Activated CD8-positive, alpha-beta T cell treated with anti-CD3 and anti-CD28 coated beads for 36 hours (primary cell): Measurements from ENCODE around the gene EXOC4. TPM values are rescaled to one million over a fixed set of nuclear protein-coding genes. Genes with fewer than 3 reads are reported as not detected.
"Not testable (repeated sequence)": the region's sequence is repeated elsewhere in the genome, so short reads cannot be mapped to it uniquely, and the experiment has no call there.

Source experiments
- ATAC-seq: fragments of 200-7000 bp; cut with Tn5 transposase; one replicate; pipeline ENCODE4 v1.10.0; 2021; ENCODE audit warnings: mild to moderate bottlenecking, moderate library complexity
- CTCF ChIA-PET: fragments of 350-600 bp; sonication (Branson Sonifier 250); formaldehyde crosslinking; loops from one replicate; lab custom pipeline; 2021; ENCODE audit warnings: antibody characterized with exemption; lab: Charles Lee
- POLR2A ChIA-PET: fragments of 350-600 bp; sonication (Branson Sonifier 250); formaldehyde crosslinking; loops from one replicate; lab custom pipeline; 2021; ENCODE audit warnings: antibody characterized with exemption; lab: Charles Lee
- DNase-seq: peaks from one replicate; pipeline ENCODE4 v3.0.0-alpha.2; 2020
- H3K27ac Mint-ChIP-seq: one replicate; pipeline ENCODE4 v1.8.0; 2021; ENCODE audit warnings: mild to moderate bottlenecking, mixed read lengths
- H3K27me3 Mint-ChIP-seq: one replicate; pipeline ENCODE4 v1.8.0; 2021; ENCODE audit warnings: mixed read lengths
- H3K36me3 Mint-ChIP-seq: one replicate; pipeline ENCODE4 v1.8.0; 2021; ENCODE audit warnings: low read depth, mixed read lengths
- H3K4me1 Mint-ChIP-seq: one replicate; pipeline ENCODE4 v1.8.0; 2021; ENCODE audit warnings: low read depth, mixed read lengths
- H3K4me3 Mint-ChIP-seq: one replicate; pipeline ENCODE4 v1.8.0; 2021; ENCODE audit warnings: mild to moderate bottlenecking, moderate library complexity, mixed read lengths
- H3K9me3 Mint-ChIP-seq: one replicate; pipeline ENCODE4 v1.8.0; 2021; ENCODE audit warnings: mixed read lengths
- CTCF ChIP-seq: fragments of 200-600 bp; IDR thresholded peaks from one replicate; pipeline ENCODE4 v1.8.0; 2022; ENCODE audit warnings: antibody characterized with exemption, mild to moderate bottlenecking
- intact Hi-C: fragments of 100-400 bp; cut with micrococcal nuclease; formaldehyde crosslinking; loops from one replicate; pipeline ENCODE4 v1.10.0; 2022
- total RNA-seq, 2 experiments: library from RNA; stranded (reverse); gene quantifications; one replicate each; pipeline ENCODE4 v1.2.3, GENCODE V29; 2021

EXOC4 gene
- total RNA-seq, 2 experiments from 2014 or later, result 54.1 to 61.7 TPM

GRCh38 chr7:133315332-133316040 is 62.6 kb downstream of the EXOC4 start:
- intact Hi-C loops, result no loop called here
- Mint-ChIP-seq H3K36me3 (peaks cover 30% of the 10 kb centered on the region), H3K27ac (no peak overlapping the region), H3K4me1 (peaks cover 5% of the 10 kb centered on the region), H3K4me3 (no peak overlapping the region), H3K9me3 (peaks cover 3% of the 10 kb centered on the region), H3K27me3 (no peaks in the 10 kb centered on the region)
- no peak for ATAC-seq
- no peak for DNase-seq
- POLR2A ChIA-PET, result interaction anchor here (0.6 kb wide), 1 partner anchor 711 kb away, joined by 3 read pairs; no protein-coding TSS in a partner anchor
- CTCF ChIA-PET, result no interaction called here
- no peak for TF ChIP-seq CTCF

GRCh38 chr7:133319842-133320241 is 67.0 kb downstream of the EXOC4 start:
- Mint-ChIP-seq H3K4me1 (no peaks in the 10 kb centered on the region), H3K27ac (no peak overlapping the region), H3K4me3 (no peak overlapping the region), H3K36me3 (peaks cover 68% of the 10 kb centered on the region), H3K9me3 (peaks cover 27% of the 10 kb centered on the region), H3K27me3 (no peaks in the 10 kb centered on the region)
- DNase-seq, result no peak
- ATAC-seq, result no peak
- TF ChIP-seq CTCF, result no peak
- intact Hi-C loops, result no loop called here
- CTCF ChIA-PET, result no interaction called here
- POLR2A ChIA-PET, result no interaction called here

- no peak for TF ChIP-seq CTCF
- Mint-ChIP-seq H3K4me3 (no peak overlapping the region), H3K36me3 (peaks cover 73% of the 10 kb centered on the region), H3K4me1 (no peaks in the 10 kb centered on the region), H3K27me3 (no peaks in the 10 kb centered on the region), H3K9me3 (peaks cover 33% of the 10 kb centered on the region), H3K27ac (no peak overlapping the region)
- ATAC-seq, result no peak
- POLR2A ChIA-PET, result no interaction called here
- CTCF ChIA-PET, result no interaction called here
- no peak for DNase-seq
- intact Hi-C loops, result no loop called here
These were observed 68.0 kb downstream of the EXOC4 start for GRCh38 chr7:133320891-133321290.

- H3K36me3 Mint-ChIP-seq, result peaks cover 78% of the 10 kb centered on the region
- ATAC-seq, DNase-seq, H3K27ac Mint-ChIP-seq, H3K4me1 Mint-ChIP-seq, POLR2A ChIA-PET, CTCF ChIA-PET, H3K4me3 Mint-ChIP-seq, H3K27me3 Mint-ChIP-seq, intact Hi-C loops: not testable (repeated sequence)
- peaks cover 33% of the 10 kb centered on the region for H3K9me3 Mint-ChIP-seq
These were observed 68.5 kb downstream of the EXOC4 start for GRCh38 chr7:133321366-133321765.

- DNase-seq, intact Hi-C loops, H3K27ac Mint-ChIP-seq, H3K27me3 Mint-ChIP-seq, CTCF ChIA-PET, POLR2A ChIA-PET, ATAC-seq, H3K4me1 Mint-ChIP-seq, H3K4me3 Mint-ChIP-seq: not testable (repeated sequence)
- peaks cover 86% of the 10 kb centered on the region for H3K36me3 Mint-ChIP-seq
- H3K9me3 Mint-ChIP-seq, result peaks cover 27% of the 10 kb centered on the region
These were observed 73.9 kb downstream of the EXOC4 start for GRCh38 chr7:133326745-133327144.

- POLR2A ChIA-PET, result interaction anchor here (1.1 kb wide), 1 partner anchor 36 kb away, joined by 3 read pairs; no protein-coding TSS in a partner anchor
These were observed 75.1 kb downstream of the EXOC4 start for GRCh38 chr7:133328021-133328420.

More at GRCh38 chr7:133328021-133328420, 75.1 kb downstream of the EXOC4 start:
- ATAC-seq, H3K27me3 Mint-ChIP-seq, intact Hi-C loops, H3K4me3 Mint-ChIP-seq, H3K27ac Mint-ChIP-seq, CTCF ChIA-PET, H3K4me1 Mint-ChIP-seq, DNase-seq: not testable (repeated sequence)
- H3K36me3 Mint-ChIP-seq, result peaks cover 79% of the 10 kb centered on the region
- H3K9me3 Mint-ChIP-seq, result peaks cover 16% of the 10 kb centered on the region
